SK-N-SH (cell line): ENCODE data around the gene MAN2A2. TPM values are rescaled to one million over a fixed set of nuclear protein-coding genes. Genes with fewer than 3 reads are reported as not detected.

Experiments used
- CTCF ChIA-PET: fragments of 300-600, 350-600 bp; formaldehyde crosslinking; extraction: SDS; loops from one replicate; lab custom pipeline; 2021; lab: Yijun Ruan, JAX
- POLR2A ChIA-PET: fragments of 350-600 bp; sonication (Branson Sonifier 250); formaldehyde crosslinking; extraction: SDS; loops from one replicate; lab custom pipeline; 2020; ENCODE audit warnings: antibody characterized with exemption, inconsistent platforms; lab: Yijun Ruan, JAX
- DNase-seq: peaks from one replicate; pipeline ENCODE4 v3.0.0; 2012
- H2AFZ ChIP-seq: fragments of 200-600 bp; sonication (generic); 2 replicates; pipeline ENCODE4 v1.8.1; 2016; ENCODE audit warnings: antibody characterized with exemption, mild to moderate bottlenecking, low read depth
- H3F3A ChIP-seq: fragments of 200-600 bp; sonication (generic); replicated peaks from 2 replicates; pipeline ENCODE3; 2016; ENCODE audit warnings: antibody characterized with exemption, mild to moderate bottlenecking; ENCODE audit not compliant: insufficient read depth
- H3K27ac ChIP-seq, 2 experiments: fragments of 200-500 bp in 1 of 2; fragments of 200-600 bp in 1 of 2; sonication (Bioruptor generic) in 1 of 2; sonication (generic), shearing (Covaris generic) in 1 of 2; 2 replicates each; pipeline versions ENCODE4 v1.5.1 to v1.6.1; 2014 to 2016; ENCODE audit warnings: low read depth in 2 of 2, inconsistent platforms in 1 of 2, low read length in 1 of 2, mild to moderate bottlenecking in 1 of 2, mixed read lengths in 1 of 2
- H3K27me3 ChIP-seq: fragments of 200-600 bp; sonication (generic), shearing (Covaris generic); 2 replicates; pipeline ENCODE4 v1.6.1; 2016; ENCODE audit warnings: mixed run types; ENCODE audit not compliant: insufficient read depth
- H3K36me3 ChIP-seq, 2 experiments: fragments of 200-500 bp in 1 of 2; fragments of 200-600 bp in 1 of 2; sonication (Bioruptor generic) in 1 of 2; sonication (generic) in 1 of 2; replicated peaks in 1 of 2; 2 replicates each; pipeline versions ENCODE3 to v1.5.1; 2014 to 2016; ENCODE audit warnings: low read length in 1 of 2, mild to moderate bottlenecking in 1 of 2; ENCODE audit not compliant: insufficient read depth in 2 of 2, control insufficient read depth in 1 of 2
- H3K4me1 ChIP-seq, 2 experiments: fragments of 200-500 bp in 1 of 2; fragments of 200-600 bp in 1 of 2; sonication (Bioruptor generic) in 1 of 2; sonication (generic), shearing (Covaris generic) in 1 of 2; 2 replicates each; pipeline versions ENCODE4 v1.5.1 to v1.6.1; 2014 to 2016; ENCODE audit warnings: low read depth in 1 of 2, low read length in 1 of 2, mixed run types in 1 of 2; ENCODE audit not compliant: insufficient read depth in 2 of 2, control insufficient read depth in 1 of 2
- H3K4me2 ChIP-seq: fragments of 200-600 bp; sonication (generic), shearing (Covaris generic); 2 replicates; pipeline ENCODE4 v1.6.1; 2017; ENCODE audit warnings: mixed run types
- H3K4me3 ChIP-seq, 2 experiments: fragments of 200-500 bp in 1 of 2; fragments of 200-600 bp in 1 of 2; sonication (Bioruptor generic) in 1 of 2; sonication (generic), shearing (Covaris generic) in 1 of 2; 2 replicates each; pipeline versions ENCODE4 v1.5.1 to v1.8.1; 2014 to 2016; ENCODE audit warnings: low read depth in 2 of 2, inconsistent platforms in 1 of 2, low read length in 1 of 2, mild to moderate bottlenecking in 1 of 2, mixed read lengths in 1 of 2, moderate library complexity in 1 of 2
- H3K79me2 ChIP-seq: fragments of 200-600 bp; sonication (generic); 2 replicates; pipeline ENCODE4 v1.8.1; 2017; ENCODE audit warnings: mild to moderate bottlenecking; ENCODE audit not compliant: insufficient read depth
- H3K9ac ChIP-seq: fragments of 200-600 bp; sonication (generic); 2 replicates; pipeline ENCODE4 v1.6.1; 2017; ENCODE audit warnings: mixed run types
- H3K9me2 ChIP-seq: fragments of 200-600 bp; sonication (generic); 2 replicates; pipeline ENCODE4 v1.6.1; 2017; ENCODE audit warnings: mixed run types
- H3K9me3 ChIP-seq: fragments of 200-600 bp; sonication (generic); 2 replicates; pipeline ENCODE4 v1.6.1; 2017; ENCODE audit warnings: mixed run types, mild to moderate bottlenecking, moderate library complexity
- H4K20me1 ChIP-seq: fragments of 200-600 bp; sonication (generic); 2 replicates; pipeline ENCODE4 v1.6.1; 2017; ENCODE audit warnings: mild to moderate bottlenecking, mixed run types; ENCODE audit not compliant: insufficient read depth
- ELF1 ChIP-seq: IDR thresholded peaks from 2 replicates; pipeline ENCODE4 v1.4.0; 2012
- EP300 ChIP-seq, 2 experiments: IDR thresholded peaks; 2 replicates each; pipeline versions ENCODE4 v1.4.0 to v1.6.1; 2012; ENCODE audit warnings: borderline replicate concordance in 1 of 2, low read depth in 1 of 2, low read length in 1 of 2
- FOXJ3 ChIP-seq: sonication (generic); formaldehyde crosslinking; IDR thresholded peaks from 2 replicates; pipeline ENCODE4 v1.5.1; 2020; ENCODE audit warnings: mild to moderate bottlenecking, missing genetic modification reagents
- FOXM1 ChIP-seq: IDR thresholded peaks from 2 replicates; pipeline ENCODE4 v1.4.0; 2012; ENCODE audit warnings: low read depth, mild to moderate bottlenecking
- GATA2 ChIP-seq: sonication (generic); formaldehyde crosslinking; IDR thresholded peaks from 2 replicates; pipeline ENCODE4 v1.5.0; 2020; ENCODE audit warnings: mild to moderate bottlenecking, missing genetic modification reagents
- IRF3 ChIP-seq: fragments of 150-350 bp; IDR thresholded peaks from 2 replicates; pipeline ENCODE4 v1.6.1; 2016; ENCODE audit warnings: mild to moderate bottlenecking, low read depth, low read length
- JUND ChIP-seq: IDR thresholded peaks from 2 replicates; pipeline ENCODE4 v1.4.0; 2012
- MXI1 ChIP-seq: IDR thresholded peaks from 2 replicates; pipeline ENCODE4 v1.6.1; 2012; ENCODE audit warnings: mild to moderate bottlenecking, low read depth, low read length, improper control_type of control experiment
- NRF1 ChIP-seq: IDR thresholded peaks from 2 replicates; pipeline ENCODE4 v1.6.1; 2012; ENCODE audit warnings: low read depth, mild to moderate bottlenecking, low read length
- PBX3 ChIP-seq: IDR thresholded peaks from 2 replicates; pipeline ENCODE4; 2012
- RCOR1 ChIP-seq: fragments of 150-350 bp; IDR thresholded peaks from 2 replicates; pipeline ENCODE4 v1.6.1; 2017; ENCODE audit warnings: antibody characterized with exemption, low read length
- SIN3A ChIP-seq: IDR thresholded peaks from 2 replicates; pipeline ENCODE4 v1.6.1; 2012; ENCODE audit warnings: low read depth, mild to moderate bottlenecking, low read length, moderate library complexity, borderline replicate concordance
- TEAD4 ChIP-seq: IDR thresholded peaks from 2 replicates; pipeline ENCODE4 v1.4.0; 2012; ENCODE audit warnings: mild to moderate bottlenecking, borderline replicate concordance; ENCODE audit not compliant: insufficient read depth
- USF2 ChIP-seq: fragments of 150-350 bp; IDR thresholded peaks from 2 replicates; pipeline ENCODE4 v1.6.1; 2017; ENCODE audit warnings: antibody characterized with exemption, low read length, low read depth, borderline replicate concordance
- YY1 ChIP-seq: IDR thresholded peaks from 2 replicates; pipeline ENCODE4 v1.4.0; 2012; ENCODE audit warnings: low read depth, mild to moderate bottlenecking
- WGBS: methylation state at CpG from one replicate; pipeline ENCODE4 v1.1.6; 2017; ENCODE audit warnings: low lambda C conversion rate; 5-methylcytosine and 5-hydroxymethylcytosine counted together
- polyA plus RNA-seq, 3 experiments: library from polyadenylated mRNA; depleted of rRNA; stranded (reverse); fragments of >200 nt; gene quantifications; 2 replicates each; pipeline ENCODE4 v1.2.3, GENCODE V29; 2012
- TF ChIP-seq, protein P1 (sequence below): IDR thresholded peaks from 2 replicates; pipeline ENCODE4 v1.4.0; 2012; ENCODE audit warnings: low read depth, borderline replicate concordance

The MAN2A2 gene
- polyA plus RNA-seq, 1 of the 3 experiments (the other 2 are of a cell fraction) = 35.0 TPM

GRCh38 chr15:90866800-90867199, 36.3 kb upstream of the MAN2A2 start:
- Histone ChIP-seq H3K9me2 (no peaks in the 10 kb centered on the region), H3K79me2 (peaks cover 18% of the 10 kb centered on the region), H3K27me3 (no peaks in the 10 kb centered on the region), H3F3A (peaks cover 22% of the 10 kb centered on the region), H3K36me3 (no peaks in the 10 kb centered on the region), H3K4me3 (no peak overlapping the region), H3K27ac (no peak overlapping the region), H3K9me3 (no peaks in the 10 kb centered on the region), H3K4me1 (peaks cover 10 to 21% of the 10 kb centered on the region in 2 experiments; a peak in 2 of 4 replicates), H3K4me2 (no peak overlapping the region), H2AFZ (no peak overlapping the region), H4K20me1 (no peaks in the 10 kb centered on the region), H3K9ac (no peak overlapping the region)
- CTCF ChIA-PET = interaction anchor here (1.2 kb wide), 1 partner anchor 19 kb away, joined by 5 read pairs; no protein-coding TSS in a partner anchor
- no peak for TF ChIP-seq GATA2 (CRISPR knock-in tag)
- no peak for TF ChIP-seq EP300 (IDR thresholded peaks at IDR 0.05; ENCODE audit: borderline replicate concordance in 1 of 2, low read depth in 1 of 2, low read length in 1 of 2)
- no peak for TF ChIP-seq FOXJ3 (CRISPR knock-in tag)
- no peak for TF ChIP-seq MXI1
- TF ChIP-seq YY1 = no peak
- no peak for TF ChIP-seq FOXM1
- TF ChIP-seq, protein P1, sequence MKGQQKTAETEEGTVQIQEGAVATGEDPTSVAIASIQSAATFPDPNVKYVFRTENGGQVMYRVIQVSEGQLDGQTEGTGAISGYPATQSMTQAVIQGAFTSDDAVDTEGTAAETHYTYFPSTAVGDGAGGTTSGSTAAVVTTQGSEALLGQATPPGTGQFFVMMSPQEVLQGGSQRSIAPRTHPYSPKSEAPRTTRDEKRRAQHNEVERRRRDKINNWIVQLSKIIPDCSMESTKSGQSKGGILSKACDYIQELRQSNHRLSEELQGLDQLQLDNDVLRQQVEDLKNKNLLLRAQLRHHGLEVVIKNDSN = no peak
- TF ChIP-seq NRF1 = no peak
- no peak for TF ChIP-seq RCOR1
- no peak for DNase-seq
- WGBS = 82% methylated on average over 3 of the region's 3 CpGs
- POLR2A ChIA-PET = no interaction called here

- POLR2A ChIA-PET = no interaction called here
- WGBS = 98% methylated on average over 6 of the region's 6 CpGs
- H2AFZ ChIP-seq = peak within 1 kb of the TSS; percentile 45
Observed at GRCh38 chr15:90868261-90868689, 34.8 kb upstream of the MAN2A2 start, which contains the start of gene FURIN. Gene FURIN (plus strand): TSS chr15:90868588. CDS start chr15:90875741, 7,153 bp downstream.

More at GRCh38 chr15:90868261-90868689, 34.8 kb upstream of the MAN2A2 start, which contains the start of gene FURIN:
- peaks cover 22% of the 10 kb centered on the region for H3F3A ChIP-seq
- CTCF ChIA-PET = interaction anchor here (1.0 to 4.2 kb wide), 2 partner anchors 18 to 64 kb away, joined by 3 to 24 read pairs; partner anchors contain the start of gene HDDC3
- H3K4me3 ChIP-seq = no peak within 1 kb of the TSS
- H3K4me2 ChIP-seq = peak within 1 kb of the TSS; percentile 77
- peaks cover 2% of the 10 kb centered on the region; the same call in 1 of the 2 replicates for H4K20me1 ChIP-seq
- peak within 1 kb of the TSS; percentile 36; the same call in 1 of the 2 replicates for H3K9ac ChIP-seq
- DNase-seq = no peak
- no peaks in the 10 kb centered on the region for H3K36me3 ChIP-seq
- TF ChIP-seq PBX3 (no peak), JUND (no peak), TEAD4 (no peak), IRF3 (no peak), SIN3A (no peak), ELF1 (no peak), RCOR1 (no peak), USF2 (no peak)
- TF ChIP-seq, all 33 proteins: peak for 0
- Histone ChIP-seq H3K27me3 (no peaks in the 10 kb centered on the region), H3K27ac (peak within 1 kb of the TSS; percentile 36 to 81; a peak in 3 of 4 replicates), H3K9me3 (no peaks in the 10 kb centered on the region), H3K9me2 (no peaks in the 10 kb centered on the region), H3K4me1 (peaks cover 21 to 28% of the 10 kb centered on the region in 2 experiments; a peak in 2 of 4 replicates), H3K79me2 (peaks cover 32% of the 10 kb centered on the region)
